Smooth muscle cell (in vitro differentiated cells): Measurements from ENCODE around the gene NAA80. TPM values are rescaled to one million over a fixed set of nuclear protein-coding genes. Genes with fewer than 3 reads are reported as not detected.

Source experiments
- DNase-seq: peaks from one replicate; lab custom pipeline; 2025; ENCODE audit not compliant: unreplicated experiment; lab: John Stamatoyannopoulos, UW
- H2AFZ ChIP-seq: fragments of 200-600 bp; sonication (generic); 2 replicates; pipeline ENCODE4 v1.6.0; 2016; ENCODE audit warnings: antibody characterized with exemption, low read depth, mild to moderate bottlenecking
- H3F3A ChIP-seq: fragments of 200-600 bp; sonication (generic); 2 replicates; pipeline ENCODE4 v1.6.0; 2017; ENCODE audit warnings: antibody characterized with exemption, low read depth
- H3K27ac ChIP-seq: fragments of 200-600 bp; sonication (generic); 2 replicates; pipeline ENCODE4 v1.5.1; 2016; ENCODE audit warnings: low read depth, mild to moderate bottlenecking
- H3K27me3 ChIP-seq: fragments of 200-600 bp; sonication (generic); 2 replicates; pipeline ENCODE4 v1.6.1; 2016; ENCODE audit warnings: low read depth, mild to moderate bottlenecking
- H3K36me3 ChIP-seq: fragments of 200-600 bp; sonication (generic); 2 replicates; pipeline ENCODE4 v1.5.1; 2016; ENCODE audit warnings: low read depth
- H3K4me1 ChIP-seq: fragments of 200-600 bp; sonication (generic); 2 replicates; pipeline ENCODE4 v1.5.1; 2016; ENCODE audit warnings: low read depth
- H3K4me2 ChIP-seq: fragments of 200-600 bp; sonication (generic); 2 replicates; pipeline ENCODE4 v1.6.0; 2016; ENCODE audit warnings: mild to moderate bottlenecking
- H3K4me3 ChIP-seq: fragments of 200-600 bp; sonication (generic); 2 replicates; pipeline ENCODE4 v1.5.1; 2016; ENCODE audit warnings: mild to moderate bottlenecking
- H3K79me2 ChIP-seq: fragments of 200-600 bp; sonication (generic); 2 replicates; pipeline ENCODE4 v1.6.0; 2016; ENCODE audit warnings: low read depth, mild to moderate bottlenecking
- H3K9ac ChIP-seq: fragments of 200-600 bp; sonication (generic); 2 replicates; pipeline ENCODE4 v1.6.0; 2016; ENCODE audit warnings: low read depth
- H3K9me3 ChIP-seq: fragments of 200-600 bp; sonication (generic); replicated peaks from 2 replicates; pipeline ENCODE4 v1.5.1; 2016; ENCODE audit warnings: low read depth
- H4K20me1 ChIP-seq: fragments of 200-600 bp; sonication (generic); 2 replicates; pipeline ENCODE4 v1.6.0; 2016; ENCODE audit warnings: low read depth
- WGBS: methylation state at CpG from one replicate; pipeline ENCODE4 v1.1.7; 2016; ENCODE audit warnings: low lambda C conversion rate; 5-methylcytosine and 5-hydroxymethylcytosine counted together
- polyA plus RNA-seq: library from polyadenylated mRNA; unstranded; fragments of >200 nt; fragmentation: Nextera tagmentation; extraction: Ambion mirVana; gene quantifications from 2 replicates; pipeline ENCODE4 v1.2.1, GENCODE V29; 2016
- total RNA-seq: library from RNA; depleted of rRNA; stranded (reverse); fragments of >200 nt; gene quantifications from 2 replicates; pipeline ENCODE4 v1.2.3, GENCODE V29; 2014
- TF ChIP-seq, protein P1 (sequence below): fragments of 200-600 bp; sonication (generic); IDR thresholded peaks from 2 replicates; pipeline ENCODE4 v1.5.1; 2017; ENCODE audit warnings: borderline replicate concordance, mild to moderate bottlenecking, antibody characterized with exemption; ENCODE audit not compliant: insufficient read depth, poor library complexity, severe bottlenecking

NAA80 gene
- total and polyA plus RNA-seq, 2 experiments from 2014 or later: 13.0 to 21.9 TPM

DNA sequence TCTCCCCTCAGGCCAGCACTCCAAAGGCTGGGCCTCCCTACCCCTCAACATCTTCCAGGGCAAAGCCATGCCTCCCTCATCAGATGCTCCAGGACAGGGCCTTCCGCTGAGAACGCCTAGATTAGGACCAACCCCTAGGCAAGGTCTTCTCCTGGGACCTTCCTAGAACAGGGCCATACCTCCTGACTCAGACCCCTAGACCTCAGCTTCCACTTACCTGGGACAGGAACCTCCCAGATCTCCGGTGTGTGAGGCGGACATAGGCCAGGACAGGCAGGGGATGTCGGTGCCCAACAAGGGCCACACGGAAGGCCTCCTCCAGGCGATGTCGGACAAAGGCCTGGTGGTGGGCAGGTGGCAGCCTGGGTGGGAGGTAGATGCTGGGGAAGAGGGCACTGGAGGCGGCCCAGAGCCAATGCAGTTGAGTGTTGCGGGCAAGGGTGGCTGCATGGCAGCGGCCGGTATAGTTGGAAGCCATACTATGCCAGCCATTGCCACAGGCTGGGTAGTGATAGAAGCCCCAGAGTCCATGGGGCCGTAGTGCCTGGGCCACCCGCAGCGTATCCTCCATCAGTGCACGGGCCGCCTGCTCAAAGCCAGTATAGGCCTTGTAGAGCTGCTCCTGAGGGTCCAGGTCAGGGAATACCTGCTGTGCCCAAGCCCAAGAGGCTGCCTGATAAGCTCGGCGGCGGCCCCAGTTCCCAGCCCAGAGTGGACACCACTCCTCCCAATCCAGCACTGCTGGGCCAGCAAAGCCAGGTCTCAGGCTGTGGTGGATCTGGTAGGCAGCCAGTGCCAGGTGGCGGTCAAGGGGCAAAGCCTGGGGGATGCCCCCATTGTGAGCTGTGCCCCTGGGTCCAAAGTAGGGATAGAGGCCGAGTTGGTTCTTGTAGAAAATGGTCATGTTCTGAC is 4.5 kb downstream of the NAA80 start:
- no peaks in the 10 kb centered on the region for H3K27me3 ChIP-seq
- H3F3A ChIP-seq: no peaks in the 10 kb centered on the region
- H3K79me2 ChIP-seq: peaks cover 11% of the 10 kb centered on the region
- no peaks in the 10 kb centered on the region for H4K20me1 ChIP-seq
- no peaks in the 10 kb centered on the region for H3K36me3 ChIP-seq
- peaks cover 17% of the 10 kb centered on the region for H3K4me1 ChIP-seq
- TF ChIP-seq, protein P1, sequence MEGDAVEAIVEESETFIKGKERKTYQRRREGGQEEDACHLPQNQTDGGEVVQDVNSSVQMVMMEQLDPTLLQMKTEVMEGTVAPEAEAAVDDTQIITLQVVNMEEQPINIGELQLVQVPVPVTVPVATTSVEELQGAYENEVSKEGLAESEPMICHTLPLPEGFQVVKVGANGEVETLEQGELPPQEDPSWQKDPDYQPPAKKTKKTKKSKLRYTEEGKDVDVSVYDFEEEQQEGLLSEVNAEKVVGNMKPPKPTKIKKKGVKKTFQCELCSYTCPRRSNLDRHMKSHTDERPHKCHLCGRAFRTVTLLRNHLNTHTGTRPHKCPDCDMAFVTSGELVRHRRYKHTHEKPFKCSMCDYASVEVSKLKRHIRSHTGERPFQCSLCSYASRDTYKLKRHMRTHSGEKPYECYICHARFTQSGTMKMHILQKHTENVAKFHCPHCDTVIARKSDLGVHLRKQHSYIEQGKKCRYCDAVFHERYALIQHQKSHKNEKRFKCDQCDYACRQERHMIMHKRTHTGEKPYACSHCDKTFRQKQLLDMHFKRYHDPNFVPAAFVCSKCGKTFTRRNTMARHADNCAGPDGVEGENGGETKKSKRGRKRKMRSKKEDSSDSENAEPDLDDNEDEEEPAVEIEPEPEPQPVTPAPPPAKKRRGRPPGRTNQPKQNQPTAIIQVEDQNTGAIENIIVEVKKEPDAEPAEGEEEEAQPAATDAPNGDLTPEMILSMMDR: no peak
- H3K9me3 ChIP-seq: no peaks in the 10 kb centered on the region
- H2AFZ ChIP-seq: no peak overlapping the region
- no peak for DNase-seq
- WGBS: 97% methylated on average over 22 of the region's 22 CpGs
- no peak overlapping the region for H3K4me3 ChIP-seq
- H3K9ac ChIP-seq: no peak overlapping the region
- H3K27ac ChIP-seq: no peak overlapping the region
- no peak overlapping the region for H3K4me2 ChIP-seq

DNA sequence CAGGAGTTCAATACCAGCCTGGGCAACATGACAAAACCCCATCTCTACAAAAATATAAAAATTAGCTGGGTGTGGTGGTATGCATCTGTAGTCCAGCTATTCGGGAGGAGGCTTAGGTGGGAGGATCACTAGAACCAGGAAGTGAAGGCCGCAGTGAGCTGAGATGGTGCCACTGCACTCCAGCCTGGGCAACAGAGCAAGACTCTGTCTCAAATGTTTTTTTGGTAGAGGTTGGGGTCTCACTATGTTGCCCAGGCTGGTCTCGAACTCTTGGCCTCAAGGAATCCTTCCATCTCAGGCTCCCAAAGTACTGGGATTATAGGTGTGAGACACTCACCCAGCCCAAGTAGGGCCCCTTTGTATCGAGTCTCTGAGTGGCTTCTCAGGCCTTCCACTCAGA is 5.1 kb downstream of the NAA80 start:
- Histone ChIP-seq H3K4me2 (no peak overlapping the region), H3K27me3 (no peaks in the 10 kb centered on the region), H4K20me1 (no peaks in the 10 kb centered on the region), H3K36me3 (no peaks in the 10 kb centered on the region), H2AFZ (no peak overlapping the region), H3K9me3 (no peaks in the 10 kb centered on the region), H3K79me2 (peaks cover 11% of the 10 kb centered on the region), H3K4me3 (no peak overlapping the region), H3K4me1 (peaks cover 15% of the 10 kb centered on the region), H3F3A (no peaks in the 10 kb centered on the region), H3K9ac (no peak overlapping the region), H3K27ac (no peak overlapping the region)
- TF ChIP-seq, protein P1: no peak
- WGBS: 93% methylated on average over 4 of the region's 4 CpGs
- DNase-seq: no peak

DNA sequence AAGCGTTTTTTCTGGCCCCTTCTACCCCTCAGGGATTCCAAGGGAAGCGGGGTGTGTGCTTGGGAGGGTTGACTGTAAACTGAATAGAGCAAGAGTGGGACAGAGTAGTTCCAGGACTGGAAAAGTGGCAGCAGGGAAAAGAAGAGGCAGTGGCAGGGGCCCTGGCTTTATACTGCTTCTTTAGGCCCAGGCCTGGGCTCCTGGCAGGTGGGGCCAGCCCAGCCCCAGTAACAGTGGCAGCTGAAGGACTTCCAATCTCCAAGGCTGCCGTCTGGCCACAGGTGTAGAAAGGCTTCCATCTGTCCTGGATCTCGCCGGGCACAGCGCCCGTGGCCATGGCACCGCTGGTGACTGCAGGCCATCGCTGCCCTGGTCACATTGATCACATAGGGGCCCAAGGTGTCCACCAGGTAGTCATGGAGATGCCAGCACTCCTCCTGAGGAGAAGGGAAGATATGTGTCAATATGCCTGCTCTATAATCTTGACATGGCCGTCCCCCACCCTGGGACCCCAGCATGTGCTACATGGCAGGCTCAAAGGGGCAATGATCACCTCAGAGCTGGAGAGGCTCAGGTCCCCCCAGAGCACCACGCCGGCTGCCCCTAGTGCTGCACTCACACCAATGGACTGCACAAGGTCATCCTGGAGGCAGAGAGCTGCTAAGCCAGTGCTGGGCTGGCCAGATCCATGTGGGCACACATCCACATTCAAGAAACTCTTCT is 6.0 kb downstream of the NAA80 start:
- WGBS: 88% methylated on average over 12 of the region's 12 CpGs
- TF ChIP-seq, protein P1: no peak
- peaks cover 11% of the 10 kb centered on the region for H3K79me2 ChIP-seq
- H2AFZ ChIP-seq: no peak overlapping the region
- H3F3A ChIP-seq: no peaks in the 10 kb centered on the region
- peak overlapping the region; percentile 82 for H3K4me2 ChIP-seq
- H3K9ac ChIP-seq: no peak overlapping the region
- no peaks in the 10 kb centered on the region for H3K36me3 ChIP-seq
- H3K9me3 ChIP-seq: no peaks in the 10 kb centered on the region
- H3K27ac ChIP-seq: peak overlapping the region; percentile 10
- H3K4me3 ChIP-seq: peak overlapping the region; percentile 44
- no peak for DNase-seq
- H3K27me3 ChIP-seq: no peaks in the 10 kb centered on the region
- H4K20me1 ChIP-seq: no peaks in the 10 kb centered on the region
- H3K4me1 ChIP-seq: peaks cover 11% of the 10 kb centered on the region
